GM11168 (cell line): ENCODE data around the gene CPNE4.
"Not testable (repeated sequence)": the region's sequence is repeated elsewhere in the genome, so short reads cannot be mapped to it uniquely, and the experiment has no call there.

Source experiments
- in situ Hi-C: fragments of 300-500 bp; cut with MboI; formaldehyde crosslinking; loops from one replicate; pipeline ENCODE4 v1.12.0; 2022; ENCODE audit warnings: low sequenced_read_pairs; ENCODE audit not compliant: unreplicated experiment

CPNE4 gene

GRCh38 chr3:131973731-131974130 lies 61.1 kb downstream of the CPNE4 start:
- in situ Hi-C loops: no loop called here

GRCh38 chr3:131972550-131972949 lies 62.3 kb downstream of the CPNE4 start:
- in situ Hi-C loops: no loop called here

GRCh38 chr3:131972091-131972490 lies 62.7 kb downstream of the CPNE4 start:
- in situ Hi-C loops: no loop called here

- in situ Hi-C loops: not testable (repeated sequence)
These were observed 71.4 kb downstream of the CPNE4 start for GRCh38 chr3:131963442-131963841.

GRCh38 chr3:131962982-131963381 lies 71.8 kb downstream of the CPNE4 start:
- in situ Hi-C loops: no loop called here

GRCh38 chr3:131960324-131960723 lies 74.5 kb downstream of the CPNE4 start:
- in situ Hi-C loops: no loop called here

GRCh38 chr3:131957980-131958379 lies 76.8 kb downstream of the CPNE4 start:
- in situ Hi-C loops: no loop called here

- in situ Hi-C loops: no loop called here
These were observed 77.3 kb downstream of the CPNE4 start for GRCh38 chr3:131957511-131957910.

GRCh38 chr3:131948806-131949205 lies 86.0 kb downstream of the CPNE4 start:
- in situ Hi-C loops: no loop called here

- in situ Hi-C loops: no loop called here
These were observed 90.1 kb downstream of the CPNE4 start for GRCh38 chr3:131944676-131945075.

GRCh38 chr3:131933665-131934064 lies 101.1 kb downstream of the CPNE4 start:
- in situ Hi-C loops: no loop called here

- in situ Hi-C loops: no loop called here
These were observed 106.2 kb downstream of the CPNE4 start for GRCh38 chr3:131928593-131928992.

GRCh38 chr3:131925571-131925970 lies 109.2 kb downstream of the CPNE4 start:
- in situ Hi-C loops: no loop called here

- in situ Hi-C loops: no loop called here
These were observed 112.5 kb downstream of the CPNE4 start for GRCh38 chr3:131922356-131922755.

GRCh38 chr3:131917006-131917405 lies 117.8 kb downstream of the CPNE4 start:
- in situ Hi-C loops: no loop called here

GRCh38 chr3:131914090-131914691 lies 120.6 kb downstream of the CPNE4 start:
- in situ Hi-C loops: no loop called here

- in situ Hi-C loops: no loop called here
These were observed 122.6 kb downstream of the CPNE4 start for GRCh38 chr3:131912255-131912654.

- in situ Hi-C loops: no loop called here
These were observed 127.0 kb downstream of the CPNE4 start for GRCh38 chr3:131907796-131908195.

GRCh38 chr3:131903988-131904415 lies 130.8 kb downstream of the CPNE4 start:
- in situ Hi-C loops: no loop called here

- in situ Hi-C loops: no loop called here
These were observed 133.1 kb downstream of the CPNE4 start for GRCh38 chr3:131901686-131902085.

- in situ Hi-C loops: no loop called here
These were observed 133.9 kb downstream of the CPNE4 start for GRCh38 chr3:131900891-131901290.

GRCh38 chr3:131899021-131899420 lies 135.8 kb downstream of the CPNE4 start:
- in situ Hi-C loops: no loop called here

GRCh38 chr3:131898346-131898745 lies 136.5 kb downstream of the CPNE4 start:
- in situ Hi-C loops: no loop called here
